PC-3 (cell line): ENCODE data around the gene DPP8. TPM values are rescaled to one million over a fixed set of nuclear protein-coding genes. Genes with fewer than 3 reads are reported as not detected.
A peak's percentile ranks its signal among the peaks of the same experiment; 100 is the strongest.

Experiments used
- ATAC-seq: fragments of 200-7000 bp; cut with Tn5 transposase; 2 replicates; pipeline ENCODE4 v1.9.1; 2020; ENCODE audit warnings: mild to moderate bottlenecking, moderate library complexity
- BruUV-seq: library from RNA; stranded (reverse); fragments of 400-500 nt; replicated peaks from 2 replicates; lab custom pipeline; 2021; lab: Mats Ljungman, UMichigan
- CTCF ChIA-PET: fragments of 300-600 bp; sonication (Branson Sonifier 250); formaldehyde crosslinking; loops from one replicate; lab custom pipeline; 2022; ENCODE audit warnings: antibody characterized with exemption; lab: Charles Lee
- POLR2A ChIA-PET: fragments of 300-600 bp; sonication (Branson Sonifier 250); formaldehyde crosslinking; loops from one replicate; lab custom pipeline; 2022; ENCODE audit warnings: antibody characterized with exemption; ENCODE audit not compliant: unreplicated experiment; lab: Charles Lee
- DNase-seq: peaks from one replicate; pipeline ENCODE4 v3.0.0-alpha.2; 2015
- H2AFZ ChIP-seq: fragments of 300-600 bp; sonication (generic); 2 replicates; pipeline ENCODE4 v1.6.0; 2016; ENCODE audit warnings: antibody characterized with exemption, low read length
- H3F3A ChIP-seq: fragments of 300-600 bp; sonication (generic); one replicate; pipeline ENCODE4 v1.6.0; 2017; ENCODE audit warnings: antibody characterized with exemption, low read length, control low read depth, mild to moderate bottlenecking; ENCODE audit not compliant: unreplicated experiment
- H3K27ac ChIP-seq: fragments of 300-600 bp; sonication (generic); 2 replicates; pipeline ENCODE4 v1.5.1; 2016; ENCODE audit warnings: mild to moderate bottlenecking, low read length
- H3K27me3 ChIP-seq: fragments of 300-600 bp; sonication (generic); 2 replicates; pipeline ENCODE4 v1.6.1; 2016; ENCODE audit warnings: low read length, mixed read lengths
- H3K36me3 ChIP-seq: fragments of 300-600 bp; sonication (generic); 2 replicates; pipeline ENCODE4 v1.6.1; 2016; ENCODE audit warnings: low read depth, mixed run types, low read length, mixed read lengths
- H3K4me1 ChIP-seq: fragments of 300-600 bp; sonication (generic); 2 replicates; pipeline ENCODE4 v1.5.1; 2016; ENCODE audit warnings: low read length; ENCODE audit not compliant: insufficient read depth
- H3K4me2 ChIP-seq: fragments of 300-600 bp; sonication (generic); 2 replicates; pipeline ENCODE4 v1.6.0; 2016; ENCODE audit warnings: low read length
- H3K4me3 ChIP-seq: fragments of 300-600 bp; sonication (generic); 2 replicates; pipeline ENCODE4 v1.5.1; 2016; ENCODE audit warnings: mild to moderate bottlenecking, low read length, mixed read lengths
- H3K79me2 ChIP-seq: fragments of 300-600 bp; sonication (generic); 2 replicates; pipeline ENCODE4 v1.6.1; 2017; ENCODE audit warnings: low read length, mixed read lengths
- H3K9ac ChIP-seq: fragments of 300-600 bp; sonication (generic); 2 replicates; pipeline ENCODE4 v1.6.0; 2016; ENCODE audit warnings: mild to moderate bottlenecking, low read length
- H3K9me2 ChIP-seq: fragments of 300-600 bp; sonication (generic); replicated peaks from 2 replicates; pipeline ENCODE4 v1.6.1; 2016; ENCODE audit warnings: mixed run types, low read length, mixed read lengths
- H3K9me3 ChIP-seq: fragments of 300-600 bp; sonication (generic); 2 replicates; pipeline ENCODE4 v1.6.1; 2016; ENCODE audit warnings: low read length, mixed read lengths
- H4K20me1 ChIP-seq: fragments of 300-600 bp; sonication (generic); 2 replicates; pipeline ENCODE4 v1.6.1; 2016; ENCODE audit warnings: low read length, mixed read lengths
- EZH2 ChIP-seq: fragments of 300-600 bp; sonication (generic); IDR thresholded peaks from one replicate; pipeline ENCODE4 v1.6.1; 2017; ENCODE audit warnings: antibody characterized with exemption, mild to moderate bottlenecking, low read length; ENCODE audit not compliant: unreplicated experiment
- EZH2phosphoT487 ChIP-seq: fragments of 300-600 bp; sonication (generic); IDR thresholded peaks from 2 replicates; pipeline ENCODE4 v1.6.1; 2018; ENCODE audit warnings: mild to moderate bottlenecking, antibody characterized with exemption, low read length, borderline replicate concordance
- intact Hi-C: fragments of 100-400 bp; cut with micrococcal nuclease; formaldehyde crosslinking; loops from 2 replicates; pipeline ENCODE4 v1.9.0; 2023
- total RNA-seq: library from RNA; depleted of rRNA; stranded (reverse); fragments of >200 nt; gene quantifications from 2 replicates; pipeline ENCODE4 v1.2.3, GENCODE V29; 2014
- TF ChIP-seq, protein P1 (sequence below): fragments of 300-600 bp; sonication (generic); conservative IDR thresholded peaks from 2 replicates; pipeline ENCODE4 v1.5.1; 2017; ENCODE audit warnings: antibody characterized with exemption, low read depth, mild to moderate bottlenecking, low read length

The DPP8 gene
- total RNA-seq, 1 experiment from 2014 or later, result 20.6 TPM

DNA sequence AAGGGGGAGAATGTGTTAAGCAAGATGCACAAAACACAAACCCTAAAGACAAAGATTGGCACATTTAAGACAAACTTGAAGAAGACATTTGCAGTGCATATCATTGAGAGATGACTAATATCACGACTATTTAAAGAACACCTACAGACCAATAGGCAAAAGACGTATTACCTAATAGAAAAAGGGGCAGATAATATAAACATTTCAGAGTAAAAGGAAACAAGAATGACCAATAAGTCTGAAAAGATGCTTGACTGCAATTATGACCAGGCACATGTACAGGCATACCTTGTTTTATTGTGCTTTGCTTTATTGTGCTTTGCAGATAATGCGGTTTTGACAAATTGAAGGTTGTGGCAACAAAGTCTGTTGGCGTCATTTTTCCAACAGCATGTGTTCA is 17.7 kb upstream of the DPP8 start:
- no peaks in the 10 kb centered on the region for H3K27me3 ChIP-seq
- DNase-seq, result no peak
- TF ChIP-seq EZH2phosphoT487, result no peak
- ATAC-seq, result no peak
- ChIA-PET POLR2A (no interaction called here), CTCF (no interaction called here)
- no peak overlapping the region for H3K9ac ChIP-seq
- H3K4me1 ChIP-seq, result peaks cover 18% of the 10 kb centered on the region
- H3K9me2 ChIP-seq, result no peaks in the 10 kb centered on the region
- H3K9me3 ChIP-seq, result no peaks in the 10 kb centered on the region
- peaks cover 46% of the 10 kb centered on the region for H4K20me1 ChIP-seq
- intact Hi-C loops, result no loop called here
- H3K79me2 ChIP-seq, result peaks cover 94% of the 10 kb centered on the region
- H3F3A ChIP-seq, result no peaks in the 10 kb centered on the region
- no peak overlapping the region for H3K27ac ChIP-seq
- no peak overlapping the region for H2AFZ ChIP-seq
- H3K4me3 ChIP-seq, result no peak overlapping the region
- H3K4me2 ChIP-seq, result no peak overlapping the region
- BruUV-seq, result no TSS peak
- H3K36me3 ChIP-seq, result no peaks in the 10 kb centered on the region

DNA sequence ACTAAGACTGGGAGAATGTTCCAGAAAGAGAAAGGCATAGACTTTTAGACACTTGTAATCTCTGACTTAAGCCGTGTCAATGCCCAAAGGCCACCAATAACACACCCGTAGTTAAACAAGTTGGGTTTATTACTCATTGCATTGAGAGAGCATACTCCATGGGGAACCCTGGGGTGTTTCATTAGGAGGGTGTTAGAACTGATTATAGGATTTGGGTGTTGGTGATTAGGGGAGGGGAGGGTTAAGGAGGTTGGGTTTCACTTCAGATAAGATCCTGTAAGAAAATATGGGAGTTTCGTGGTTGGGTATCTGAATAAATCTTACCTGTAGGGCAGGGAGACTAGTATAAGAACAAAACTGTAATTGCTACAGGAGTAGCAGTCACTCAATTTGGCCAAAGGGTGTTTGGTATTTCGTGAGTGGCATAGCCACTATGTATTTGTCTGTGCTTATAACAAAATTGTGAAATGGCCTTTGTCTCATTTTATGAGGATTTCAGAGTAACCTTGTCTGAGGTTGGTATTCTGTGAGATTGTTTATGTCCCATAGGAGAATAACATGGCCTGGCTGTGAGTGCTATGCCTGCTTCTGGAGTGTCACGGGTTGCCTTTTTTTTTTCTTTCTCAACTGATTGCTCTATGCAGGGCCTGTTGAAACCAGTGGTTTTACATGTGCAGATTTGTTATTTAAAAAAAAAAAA is 15.7 kb upstream of the DPP8 start:
- H3K4me3 ChIP-seq, result peak overlapping the region; percentile 95; the same call in 1 of the 2 replicates
- no peaks in the 10 kb centered on the region for H3K9me2 ChIP-seq
- ATAC-seq (no peak), DNase-seq (no peak)
- peak overlapping the region; percentile 97 for H3K4me2 ChIP-seq
- ChIA-PET POLR2A (no interaction called here), CTCF (no interaction called here)
- BruUV-seq, result no TSS peak
- peaks cover 43% of the 10 kb centered on the region for H4K20me1 ChIP-seq
- no peaks in the 10 kb centered on the region for H3K36me3 ChIP-seq
- peak overlapping the region; percentile 10; the same call in 1 of the 2 replicates for H3K27ac ChIP-seq
- H3K79me2 ChIP-seq, result peaks cover 74% of the 10 kb centered on the region
- no peaks in the 10 kb centered on the region for H3K9me3 ChIP-seq
- no peak overlapping the region for H3K9ac ChIP-seq
- intact Hi-C loops, result loop anchor here (5.0 kb wide), 1 partner anchor 44 kb away; no protein-coding TSS in a partner anchor
- TF ChIP-seq EZH2phosphoT487 (no peak), EZH2 (no peak)
- TF ChIP-seq, protein P1, sequence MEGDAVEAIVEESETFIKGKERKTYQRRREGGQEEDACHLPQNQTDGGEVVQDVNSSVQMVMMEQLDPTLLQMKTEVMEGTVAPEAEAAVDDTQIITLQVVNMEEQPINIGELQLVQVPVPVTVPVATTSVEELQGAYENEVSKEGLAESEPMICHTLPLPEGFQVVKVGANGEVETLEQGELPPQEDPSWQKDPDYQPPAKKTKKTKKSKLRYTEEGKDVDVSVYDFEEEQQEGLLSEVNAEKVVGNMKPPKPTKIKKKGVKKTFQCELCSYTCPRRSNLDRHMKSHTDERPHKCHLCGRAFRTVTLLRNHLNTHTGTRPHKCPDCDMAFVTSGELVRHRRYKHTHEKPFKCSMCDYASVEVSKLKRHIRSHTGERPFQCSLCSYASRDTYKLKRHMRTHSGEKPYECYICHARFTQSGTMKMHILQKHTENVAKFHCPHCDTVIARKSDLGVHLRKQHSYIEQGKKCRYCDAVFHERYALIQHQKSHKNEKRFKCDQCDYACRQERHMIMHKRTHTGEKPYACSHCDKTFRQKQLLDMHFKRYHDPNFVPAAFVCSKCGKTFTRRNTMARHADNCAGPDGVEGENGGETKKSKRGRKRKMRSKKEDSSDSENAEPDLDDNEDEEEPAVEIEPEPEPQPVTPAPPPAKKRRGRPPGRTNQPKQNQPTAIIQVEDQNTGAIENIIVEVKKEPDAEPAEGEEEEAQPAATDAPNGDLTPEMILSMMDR, result no peak
- H3K27me3 ChIP-seq, result no peaks in the 10 kb centered on the region
- peaks cover 21% of the 10 kb centered on the region for H3K4me1 ChIP-seq
- H3F3A ChIP-seq, result no peaks in the 10 kb centered on the region
- no peak overlapping the region for H2AFZ ChIP-seq

GRCh38 chr15:65532738-65533051 is 15.2 kb upstream of the DPP8 start:
- CTCF ChIA-PET, result no interaction called here
- Histone ChIP-seq H3K36me3 (no peaks in the 10 kb centered on the region), H3K79me2 (peaks cover 71% of the 10 kb centered on the region), H4K20me1 (peaks cover 41% of the 10 kb centered on the region), H2AFZ (no peak overlapping the region), H3K9ac (no peak overlapping the region), H3K9me3 (no peaks in the 10 kb centered on the region), H3K4me1 (peaks cover 21% of the 10 kb centered on the region), H3K27ac (peak overlapping the region; percentile 10; the same call in 1 of the 2 replicates), H3K4me3 (peak overlapping the region; percentile 95; the same call in 1 of the 2 replicates), H3K4me2 (peak overlapping the region; percentile 97), H3K27me3 (no peaks in the 10 kb centered on the region), H3F3A (no peaks in the 10 kb centered on the region), H3K9me2 (no peaks in the 10 kb centered on the region)
- POLR2A ChIA-PET, result no interaction called here
- ATAC-seq, result peak; percentile 61
- TF ChIP-seq EZH2phosphoT487, result no peak
- no peak for TF ChIP-seq EZH2
- TF ChIP-seq, protein P1, result no peak
- BruUV-seq, result TSS peak; percentile 16
- intact Hi-C loops, result loop anchor here (5.0 kb wide), 1 partner anchor 45 kb away; no protein-coding TSS in a partner anchor
- DNase-seq, result peak; percentile 69
